Fibroblast of the aortic adventitia (primary cell): Measurements from ENCODE around the gene NPIPB6. TPM values are rescaled to one million over a fixed set of nuclear protein-coding genes. Genes with fewer than 3 reads are reported as not detected.

Source experiments
- DNase-seq: peaks from one replicate; pipeline ENCODE4 v3.0.0-alpha.2; 2010; ENCODE audit warnings: low read depth
- H3K4me3 ChIP-seq: 2 replicates; pipeline ENCODE4 v1.5.1; 2011; ENCODE audit warnings: low read depth, mild to moderate bottlenecking, control low read depth, low read length, moderate library complexity
- CTCF ChIP-seq: IDR thresholded peaks from 2 replicates; pipeline ENCODE4 v1.5.1; 2011; ENCODE audit warnings: mild to moderate bottlenecking, low read length, control low read depth, inconsistent platforms; ENCODE audit not compliant: insufficient read depth
- total RNA-seq: library from RNA; depleted of rRNA; stranded (reverse); fragments of >200 nt; gene quantifications from 2 replicates; pipeline ENCODE4 v1.2.3, GENCODE V29; 2012; ENCODE audit warnings: low replicate concordance

The NPIPB6 gene
- total RNA-seq, 1 donor = not detected

- H3K4me3 ChIP-seq = no peak overlapping the region
- TF ChIP-seq CTCF = no peak
- no peak for DNase-seq
Measured at GRCh38 chr16:28311913-28312312, 51.4 kb downstream of the NPIPB6 start.

GRCh38 chr16:28311413-28311812 lies 51.9 kb downstream of the NPIPB6 start:
- TF ChIP-seq CTCF = no peak
- DNase-seq = no peak
- H3K4me3 ChIP-seq = no peak overlapping the region

GRCh38 chr16:28310796-28311195 lies 52.5 kb downstream of the NPIPB6 start:
- no peak overlapping the region for H3K4me3 ChIP-seq
- TF ChIP-seq CTCF = no peak
- DNase-seq = no peak

DNA sequence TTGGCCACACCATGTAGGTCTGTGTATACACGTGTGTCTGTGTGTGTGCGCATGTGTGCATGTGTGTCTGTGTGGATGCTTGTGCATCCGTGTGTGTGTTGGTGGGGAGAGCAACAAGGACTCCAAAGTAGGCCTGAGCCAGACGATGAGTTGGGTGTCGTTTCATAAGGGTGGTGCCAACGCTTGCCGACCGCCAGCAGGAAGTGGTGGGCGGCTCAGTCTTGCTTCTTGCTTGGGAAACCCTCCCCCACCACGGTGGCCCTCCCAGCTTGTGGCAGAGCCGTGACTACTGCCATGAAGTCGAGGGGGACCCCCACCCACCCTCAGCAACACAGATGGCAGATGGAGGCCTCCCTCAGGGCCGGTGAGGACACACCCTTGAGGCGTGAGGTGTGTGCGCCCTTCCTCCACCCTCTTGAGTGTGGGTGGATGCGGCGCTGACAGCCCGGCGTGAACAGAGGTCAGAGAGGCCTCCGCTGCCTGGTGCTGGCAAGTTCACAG lies 53.4 kb downstream of the NPIPB6 start:
- no peak for DNase-seq
- no peak overlapping the region for H3K4me3 ChIP-seq
- TF ChIP-seq CTCF = no peak

DNA sequence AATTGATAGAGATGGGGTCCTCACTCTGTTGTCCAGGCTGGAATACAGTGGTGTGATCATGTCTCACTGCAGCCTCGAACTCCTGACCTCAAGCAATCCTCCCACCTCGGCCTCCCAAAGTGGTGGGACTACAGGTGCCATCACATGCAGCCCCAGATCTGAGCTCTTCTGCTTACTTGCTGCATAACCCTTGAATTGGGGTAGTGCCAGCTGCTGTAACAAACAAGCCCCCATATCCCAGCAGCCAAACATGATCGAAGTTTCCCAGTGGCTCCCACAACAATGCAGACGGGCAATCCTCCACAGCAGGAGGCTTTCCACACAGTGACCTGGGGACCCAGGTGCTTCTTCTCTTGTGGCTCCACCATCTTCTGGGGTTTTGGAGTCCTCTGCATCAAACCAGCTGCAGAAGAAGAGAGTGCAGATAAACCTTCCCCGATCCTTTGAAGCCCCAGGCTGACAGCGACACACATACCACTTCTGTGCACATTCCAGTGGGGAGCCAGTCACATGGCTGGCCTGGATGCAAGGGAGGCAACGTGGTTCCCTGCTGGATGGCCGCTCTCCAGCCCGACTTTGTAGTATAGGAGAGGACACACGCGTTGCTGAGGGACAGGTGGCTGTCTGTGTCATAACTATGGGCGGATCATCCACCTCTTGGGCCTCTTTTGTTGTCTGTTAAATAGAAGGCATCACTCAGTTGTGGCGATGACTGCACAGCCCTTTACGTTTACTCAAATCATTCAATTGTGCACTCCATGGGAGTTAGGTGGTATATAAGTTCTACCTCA lies 54.3 kb downstream of the NPIPB6 start:
- DNase-seq = no peak
- no peak for TF ChIP-seq CTCF
- no peak overlapping the region for H3K4me3 ChIP-seq

DNA sequence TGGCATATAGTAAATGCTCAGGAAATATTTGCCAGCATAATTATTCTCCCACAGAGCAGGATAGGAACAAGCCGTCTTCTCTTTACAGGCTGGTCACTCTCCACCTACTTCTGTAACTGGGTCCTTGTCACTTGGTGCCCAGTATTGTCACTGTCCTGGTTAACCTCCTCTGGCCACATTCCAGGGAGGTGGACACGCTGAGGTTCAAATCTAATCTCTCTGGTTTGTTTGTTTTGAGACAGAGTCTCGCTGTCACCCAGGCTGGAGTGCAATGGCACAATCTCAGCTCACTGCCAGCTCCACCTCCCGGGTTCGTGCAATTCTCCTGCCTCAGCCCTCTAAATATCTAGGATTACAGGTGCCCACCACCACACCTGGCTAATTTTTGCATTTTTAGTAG lies 55.4 kb downstream of the NPIPB6 start:
- DNase-seq = no peak
- no peak for TF ChIP-seq CTCF
- H3K4me3 ChIP-seq = no peak overlapping the region
